HG03066 (cell line): ENCODE measurements around the gene BIN2.

Source experiments
- ATAC-seq: cut with Tn5 transposase; IDR thresholded peaks from one replicate; pipeline ENCODE4 v1.9.1; 2021; ENCODE audit warnings: low read depth; ENCODE audit not compliant: unreplicated experiment

The BIN2 gene

GRCh38 chr12:51323966-51324895 is at the start of gene BIN2:
Gene BIN2, minus strand, starts transcription at chr12:51324174. Its CDS starts 72 bp downstream, at chr12:51324102.
- peak; percentile 44 for ATAC-seq

GRCh38 chr12:51373187-51373586 is 49.2 kb upstream of the BIN2 start:
- no peak for ATAC-seq

- ATAC-seq: no peak
Measured at GRCh38 chr12:51372021-51372420, 48.0 kb upstream of the BIN2 start.

GRCh38 chr12:51371295-51371953 is 47.5 kb upstream of the BIN2 start:
- ATAC-seq: no peak

- no peak for ATAC-seq
Measured at GRCh38 chr12:51370667-51371066, 46.7 kb upstream of the BIN2 start.

- no peak for ATAC-seq
Measured at GRCh38 chr12:51369581-51369980, 45.6 kb upstream of the BIN2 start.

GRCh38 chr12:51368640-51369517 is 44.9 kb upstream of the BIN2 start:
- ATAC-seq: peak; percentile 97

- no peak for ATAC-seq
Measured at GRCh38 chr12:51365276-51365675, 41.3 kb upstream of the BIN2 start.

- no peak for ATAC-seq
Measured at GRCh38 chr12:51364001-51364400, 40.0 kb upstream of the BIN2 start.

- ATAC-seq: no peak
Measured at GRCh38 chr12:51362747-51363342, 38.9 kb upstream of the BIN2 start.

- no peak for ATAC-seq
Measured at GRCh38 chr12:51362307-51362706, 38.3 kb upstream of the BIN2 start.

- ATAC-seq: no peak
Measured at GRCh38 chr12:51361161-51362016, 37.4 kb upstream of the BIN2 start.

- ATAC-seq: no peak
Measured at GRCh38 chr12:51360315-51360714, 36.3 kb upstream of the BIN2 start.

GRCh38 chr12:51359851-51360250 is 35.9 kb upstream of the BIN2 start:
- no peak for ATAC-seq

GRCh38 chr12:51358496-51358895 is 34.5 kb upstream of the BIN2 start:
- no peak for ATAC-seq

GRCh38 chr12:51357374-51358047 is 33.5 kb upstream of the BIN2 start:
- peak; percentile 47 for ATAC-seq

- no peak for ATAC-seq
Measured at GRCh38 chr12:51351913-51352532, 28.0 kb upstream of the BIN2 start.

- no peak for ATAC-seq
Measured at GRCh38 chr12:51349026-51349425, 25.1 kb upstream of the BIN2 start.

GRCh38 chr12:51348116-51348515 is 24.1 kb upstream of the BIN2 start:
- no peak for ATAC-seq
